ENCODE measurements around the gene RNF146.
"Not testable (repeated sequence)": the region's sequence is repeated elsewhere in the genome, so short reads cannot be mapped to it uniquely, and the experiment has no call there.

RNF146 gene, protein sequence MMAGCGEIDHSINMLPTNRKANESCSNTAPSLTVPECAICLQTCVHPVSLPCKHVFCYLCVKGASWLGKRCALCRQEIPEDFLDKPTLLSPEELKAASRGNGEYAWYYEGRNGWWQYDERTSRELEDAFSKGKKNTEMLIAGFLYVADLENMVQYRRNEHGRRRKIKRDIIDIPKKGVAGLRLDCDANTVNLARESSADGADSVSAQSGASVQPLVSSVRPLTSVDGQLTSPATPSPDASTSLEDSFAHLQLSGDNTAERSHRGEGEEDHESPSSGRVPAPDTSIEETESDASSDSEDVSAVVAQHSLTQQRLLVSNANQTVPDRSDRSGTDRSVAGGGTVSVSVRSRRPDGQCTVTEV

DNA sequence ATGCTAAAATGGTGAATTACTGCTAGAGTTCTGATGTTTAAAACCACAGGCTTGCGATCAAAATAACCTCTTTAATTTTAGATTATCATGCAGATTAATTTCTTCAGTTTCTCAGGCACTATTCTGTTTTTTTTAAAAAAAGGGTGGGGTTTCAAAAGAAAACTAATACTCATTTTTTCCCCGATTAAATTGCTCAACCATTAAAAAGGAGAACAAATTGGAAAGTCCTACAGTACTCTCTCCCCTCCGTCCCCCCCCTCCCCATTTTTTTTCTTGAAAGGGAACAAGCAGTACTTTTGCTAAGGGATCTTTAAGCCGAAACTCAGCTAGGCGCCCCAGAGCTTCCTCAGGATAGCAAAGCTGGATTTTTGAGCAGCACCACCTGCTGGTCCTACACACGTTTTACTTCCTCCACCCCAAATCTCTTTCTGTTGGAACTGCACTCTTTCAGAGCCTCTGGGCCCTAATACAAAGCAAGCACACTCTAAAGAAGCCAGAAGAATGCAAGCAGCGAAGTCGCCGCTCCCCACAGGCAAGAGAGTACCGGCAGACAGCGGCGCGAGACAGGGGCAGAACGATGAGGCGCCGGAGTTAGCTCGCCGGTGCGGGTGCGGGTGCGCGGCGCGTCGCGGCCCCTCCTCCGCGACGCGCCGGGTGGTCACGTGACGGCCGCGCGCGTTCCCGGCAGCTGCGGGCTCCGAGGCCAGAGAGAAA, at the start of gene RNF146:
TSS of gene RNF146 (plus strand) at position 687 of the 714 bp plus-strand sequence. CDS start 13,475 bp downstream, outside the sequence.
- DNase-seq: peak; percentile 95

DNA sequence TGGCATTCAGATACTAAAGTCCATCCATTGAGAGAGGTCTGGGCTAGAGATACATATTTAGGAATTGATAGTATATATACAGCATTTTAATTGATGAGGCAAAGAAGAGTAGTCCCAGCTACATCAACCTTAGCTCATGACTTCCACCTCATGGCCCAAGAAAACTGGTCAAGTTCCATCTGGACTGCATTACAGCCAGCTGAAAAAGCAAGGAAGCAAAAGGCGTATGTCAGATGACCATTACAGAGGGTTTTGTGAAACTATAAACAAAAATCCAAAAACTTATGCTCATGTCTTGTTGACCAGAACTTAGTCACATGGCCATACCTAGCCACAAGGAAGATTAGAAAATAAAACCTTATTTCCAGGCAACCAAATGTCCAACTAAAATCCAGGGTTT, 46.8 kb upstream of the RNF146 start:
- no peak for DNase-seq

DNA sequence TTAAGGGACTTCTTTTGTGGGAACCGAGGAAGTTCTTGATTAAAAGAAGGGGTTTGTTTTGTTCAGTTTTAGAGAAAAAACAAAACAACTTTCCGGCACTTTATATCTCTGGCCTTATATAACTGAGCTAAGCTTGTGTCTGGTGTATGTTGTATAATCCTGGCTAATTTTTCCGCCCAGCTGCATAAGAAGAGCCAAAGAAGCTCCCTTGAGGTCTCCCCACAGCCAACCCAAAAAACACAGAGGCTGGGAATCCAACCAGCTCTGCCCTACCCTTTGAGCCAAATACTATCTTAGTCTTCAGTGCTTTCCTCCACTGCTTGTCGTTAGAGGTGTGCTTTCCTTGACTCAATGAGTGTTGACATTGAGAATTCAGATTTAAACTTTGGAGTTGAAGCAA, 45.5 kb upstream of the RNF146 start:
- no peak for DNase-seq

DNA sequence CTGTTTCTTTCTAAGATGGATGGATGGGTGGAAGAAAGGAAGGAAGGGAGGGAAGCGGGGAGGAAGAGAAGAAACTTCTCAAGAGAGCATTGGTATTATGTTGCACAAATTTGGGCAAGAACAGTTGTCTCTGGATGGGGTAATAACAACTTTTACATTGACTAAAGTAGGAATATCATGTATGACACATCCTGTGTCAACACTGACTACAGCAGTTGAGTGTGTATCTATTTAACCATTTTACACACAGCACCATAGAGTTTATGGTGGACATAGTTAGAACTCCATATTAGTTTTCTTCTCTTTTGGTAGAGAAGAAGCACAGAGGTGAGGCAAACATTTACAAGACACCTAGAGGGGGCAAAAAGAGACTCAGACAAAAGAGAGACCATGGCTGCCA, 44.2 kb upstream of the RNF146 start:
- DNase-seq: no peak

DNA sequence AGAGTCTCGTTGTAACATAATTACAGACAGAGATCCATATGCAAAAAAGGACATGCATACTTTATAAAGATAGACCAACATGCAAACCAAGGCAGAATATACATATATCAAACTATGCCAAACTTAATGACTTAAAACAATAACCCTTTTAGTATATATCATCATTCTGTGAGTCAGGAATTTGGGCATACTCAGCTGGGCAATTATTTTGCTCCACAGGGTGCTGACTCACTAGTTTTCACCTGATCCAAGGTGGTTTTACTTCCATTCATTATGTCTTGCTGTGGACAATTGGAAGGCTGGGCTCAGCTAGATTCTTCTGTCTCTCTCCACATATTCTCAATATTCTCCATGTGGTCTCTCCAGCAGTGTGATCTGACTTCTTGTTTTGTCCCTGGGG, 41.2 kb upstream of the RNF146 start:
- DNase-seq: no peak

DNA sequence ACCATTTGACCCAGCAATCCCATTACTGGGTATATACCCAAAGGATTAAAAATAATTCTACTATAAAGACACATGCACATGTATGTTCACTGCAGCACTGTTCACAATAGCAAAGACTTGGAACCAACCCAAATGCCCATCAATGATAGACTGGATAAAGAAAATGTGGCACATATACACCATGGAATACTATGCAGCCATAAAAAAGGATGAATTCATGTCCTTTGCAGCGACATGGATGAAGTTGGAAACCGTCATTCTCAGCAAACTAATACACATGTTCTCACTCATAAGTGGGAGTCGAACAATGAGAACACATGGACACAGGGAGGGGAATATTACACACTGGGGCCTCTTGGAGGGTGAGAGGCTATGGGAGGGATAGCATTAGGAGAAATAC, 32.8 kb upstream of the RNF146 start:
- not testable (repeated sequence) for DNase-seq

DNA sequence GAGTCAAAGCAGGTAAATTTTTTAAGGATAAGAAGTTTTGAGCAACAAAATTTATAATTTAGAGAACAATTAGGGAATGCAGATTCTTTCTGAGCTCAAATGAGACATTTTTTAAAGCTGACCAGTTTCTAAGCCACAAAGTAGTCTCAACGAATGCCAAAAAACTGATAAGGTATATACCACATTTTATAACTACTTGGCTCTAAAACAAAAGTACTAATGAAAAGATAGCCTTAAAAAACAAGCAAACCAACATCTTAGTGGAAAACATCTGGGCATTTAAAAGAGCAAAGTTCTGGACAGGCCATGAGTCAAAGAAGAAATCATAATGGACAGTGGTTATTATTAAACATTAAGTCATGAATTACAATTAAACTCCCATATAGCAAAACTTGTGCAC, 23.2 kb upstream of the RNF146 start:
- no peak for DNase-seq

DNA sequence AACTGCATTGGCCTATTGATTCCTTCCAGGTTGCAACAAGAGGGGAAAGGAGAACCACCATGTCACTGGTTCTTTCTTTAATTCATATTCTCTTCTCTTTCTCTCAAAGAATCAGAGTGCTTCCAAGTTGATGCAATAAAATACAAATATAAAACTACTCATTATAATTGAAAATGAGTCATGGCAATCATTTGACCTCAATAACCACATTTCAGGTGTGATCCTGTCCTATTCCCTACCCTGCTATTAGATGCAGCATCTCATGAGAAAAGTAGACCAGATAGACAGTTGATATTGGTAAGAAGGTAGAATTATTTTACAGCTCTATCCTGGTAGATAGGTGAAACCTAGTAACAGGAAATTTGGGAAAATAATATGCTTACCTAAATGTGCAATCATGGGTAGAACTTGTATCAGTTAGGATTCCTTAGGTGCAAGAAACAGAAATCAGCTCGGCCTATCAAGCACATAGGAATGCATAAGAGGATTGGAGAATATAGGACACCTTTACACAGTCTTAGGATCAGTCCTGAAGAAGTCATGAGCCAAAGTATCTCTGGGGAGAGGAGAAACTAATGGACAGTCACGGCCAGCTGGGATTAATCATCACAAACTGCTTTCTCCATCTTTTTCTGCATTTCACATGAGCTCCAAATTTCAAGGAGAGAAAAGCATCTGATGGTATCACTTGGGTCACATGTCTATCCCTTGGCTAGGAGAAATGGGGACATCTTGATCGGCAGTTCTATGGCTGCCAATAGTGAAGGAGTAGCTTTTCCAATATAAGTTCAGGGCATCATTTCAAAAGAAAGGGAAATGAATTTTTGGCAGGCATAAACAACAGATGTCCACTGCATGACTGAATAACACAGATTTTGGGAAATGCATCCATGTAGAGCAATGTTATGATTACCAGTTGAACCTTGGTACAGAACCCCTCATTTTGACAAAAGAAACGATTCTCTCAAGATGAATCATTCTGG, 19.3 kb upstream of the RNF146 start:
- no peak for DNase-seq

DNA sequence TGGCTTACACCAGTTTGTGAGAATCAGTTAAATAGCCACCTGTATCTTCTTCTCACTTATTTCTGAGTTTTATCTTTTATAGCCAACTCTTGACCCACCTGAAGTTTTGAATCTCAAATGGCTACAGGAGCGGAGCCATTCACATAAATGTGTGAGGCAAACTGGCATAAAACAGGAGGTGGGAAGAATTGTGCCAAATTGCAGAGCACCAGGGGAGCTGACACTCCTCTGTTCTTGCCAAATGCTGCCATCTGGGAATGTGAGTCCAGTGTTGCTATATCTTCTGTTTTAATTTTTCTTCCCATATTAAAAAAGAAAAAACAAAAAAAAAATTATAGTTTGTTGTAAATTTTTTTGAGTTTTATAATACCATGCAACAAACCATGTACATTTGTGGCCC, 17.0 kb upstream of the RNF146 start:
- no peak for DNase-seq

DNA sequence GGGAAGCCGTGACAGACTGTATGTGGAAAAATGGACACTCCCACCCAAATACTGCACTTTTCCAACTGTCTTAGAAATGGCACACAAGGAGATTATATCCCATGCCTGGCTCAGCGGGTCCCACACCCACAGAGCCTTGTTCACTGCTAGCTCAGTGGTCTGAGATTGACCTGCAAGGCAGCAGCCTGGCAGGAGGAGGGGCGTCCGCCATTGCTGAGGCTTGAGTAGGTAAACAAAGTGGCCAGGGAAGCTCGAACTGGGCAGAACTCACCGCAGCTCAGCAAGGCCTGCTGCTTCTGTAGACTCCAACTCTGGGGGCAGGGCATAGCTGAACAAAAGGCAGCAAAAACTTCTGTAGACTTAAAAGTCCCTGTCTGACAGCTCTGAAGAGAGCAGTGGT, 11.4 kb upstream of the RNF146 start:
- DNase-seq: no peak

DNA sequence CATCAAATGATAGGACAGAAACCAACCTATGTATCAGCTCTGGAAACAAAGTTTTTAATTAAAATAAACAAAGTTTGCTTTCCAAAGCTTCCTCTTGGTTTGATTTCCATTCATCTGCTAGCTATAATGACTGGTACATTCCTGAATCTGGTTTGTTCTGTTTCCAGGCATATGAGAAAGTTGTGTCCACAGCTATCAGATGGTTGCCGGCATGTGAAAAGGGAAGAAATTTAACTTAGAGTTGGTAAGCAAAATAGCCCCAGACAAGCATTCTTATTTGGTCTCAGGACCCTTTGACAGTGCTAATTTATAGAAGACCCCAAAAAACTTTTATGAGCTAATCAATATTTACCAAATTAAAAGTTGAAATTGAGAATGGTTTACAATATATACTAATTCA, 3.8 kb upstream of the RNF146 start:
- DNase-seq: no peak

DNA sequence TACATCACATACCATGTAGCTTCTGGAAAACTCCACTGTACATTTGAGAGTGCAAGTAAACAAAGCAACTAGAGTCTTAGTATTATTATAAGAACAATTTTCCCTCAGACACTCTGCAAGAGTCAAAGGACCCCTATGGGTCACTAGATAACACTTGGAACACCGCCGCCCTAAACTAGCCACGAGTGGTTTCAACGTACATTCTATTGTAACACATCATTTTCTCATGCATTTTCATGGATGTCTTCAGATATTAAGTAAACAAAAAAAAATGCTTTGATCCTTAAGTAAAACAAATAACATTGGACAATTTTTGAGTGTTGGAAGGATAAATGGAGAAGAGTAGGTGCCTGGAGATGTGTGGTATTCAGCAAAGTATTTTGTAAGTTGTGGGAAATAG, 3.2 kb upstream of the RNF146 start:
- no peak for DNase-seq

DNA sequence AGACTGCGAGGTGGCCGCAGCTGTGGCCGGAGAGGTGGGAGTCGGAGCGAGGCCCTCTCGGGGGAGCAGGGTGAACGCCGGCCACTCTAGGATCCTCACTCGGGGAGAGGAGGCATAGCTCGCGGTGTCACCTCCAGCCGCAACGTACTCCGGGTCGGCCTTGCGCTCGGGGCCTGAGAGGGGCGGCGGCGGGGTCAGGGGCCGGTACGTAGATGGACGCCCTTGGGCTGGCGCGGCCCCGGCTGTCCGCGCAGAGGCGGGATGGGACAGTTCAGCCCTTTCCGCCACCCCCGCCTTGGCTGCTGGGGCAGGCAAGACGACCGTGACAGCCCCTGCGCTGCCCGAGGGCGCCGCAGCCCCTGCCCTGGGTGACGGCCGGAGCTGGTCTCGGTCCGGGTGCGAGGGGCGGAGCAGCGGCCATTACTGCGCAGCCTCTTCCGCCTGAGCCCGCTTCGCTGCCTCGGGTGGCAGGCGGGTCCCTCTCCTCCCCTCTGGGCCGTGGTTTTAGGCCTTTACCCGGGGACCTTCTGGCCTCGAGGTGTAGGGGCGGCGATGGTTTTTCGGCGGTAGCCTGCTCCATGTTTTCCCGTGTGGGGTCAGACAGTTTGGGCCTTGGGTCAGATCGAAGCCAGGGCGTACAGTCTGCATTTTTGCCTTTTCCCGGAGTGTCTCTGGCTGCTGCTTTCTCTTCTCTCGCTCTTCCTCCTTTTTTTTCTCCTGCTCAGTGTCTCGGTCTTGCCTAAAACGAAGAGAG, 405 bp downstream of the RNF146 start:
- peak; percentile 91 for DNase-seq

DNA sequence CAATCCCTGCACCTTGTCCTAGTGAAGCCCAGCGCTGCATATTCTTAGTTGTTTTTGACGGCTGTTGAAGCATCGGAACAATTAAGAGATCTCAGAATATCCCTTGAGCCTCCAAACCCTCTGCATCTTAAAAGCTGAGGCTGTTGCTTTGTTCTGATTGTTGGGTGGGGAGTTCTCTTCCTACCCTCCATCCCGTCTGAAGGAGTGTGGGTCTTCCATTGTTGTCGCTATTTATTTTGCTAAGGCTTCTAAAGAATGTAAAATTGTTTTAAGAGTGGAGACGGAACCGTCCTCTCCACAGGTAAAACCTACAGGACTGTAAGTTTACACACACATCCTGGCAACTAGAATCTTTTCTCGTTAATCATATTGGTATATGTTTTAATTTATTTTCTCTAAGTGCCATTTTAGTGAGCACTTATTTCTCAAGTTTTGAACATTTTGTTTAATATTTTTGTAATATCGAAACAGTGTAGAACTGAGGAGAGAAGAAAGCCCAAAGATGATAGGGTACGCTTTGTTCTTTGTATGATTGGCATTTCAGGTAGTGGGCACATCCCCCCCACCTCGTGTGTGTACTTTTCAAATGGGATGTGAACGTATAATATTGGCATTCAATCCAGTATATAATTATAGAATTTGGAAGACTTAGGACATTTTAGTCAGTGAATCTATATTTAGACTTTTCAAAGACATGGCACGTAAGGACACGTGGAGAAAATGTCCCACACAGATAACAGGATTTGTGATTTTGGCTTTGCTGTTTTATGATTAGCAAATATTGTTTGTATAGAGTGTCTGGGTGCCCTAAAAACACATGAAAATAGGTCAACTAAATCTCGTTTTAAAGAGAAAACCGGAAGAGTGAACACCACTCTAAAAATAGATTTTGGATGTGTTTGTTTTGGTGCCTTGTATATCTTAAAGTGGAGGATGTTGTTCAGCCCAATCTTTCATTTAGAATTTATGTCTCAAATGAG, 1.3 kb downstream of the RNF146 start:
- DNase-seq: no peak

DNA sequence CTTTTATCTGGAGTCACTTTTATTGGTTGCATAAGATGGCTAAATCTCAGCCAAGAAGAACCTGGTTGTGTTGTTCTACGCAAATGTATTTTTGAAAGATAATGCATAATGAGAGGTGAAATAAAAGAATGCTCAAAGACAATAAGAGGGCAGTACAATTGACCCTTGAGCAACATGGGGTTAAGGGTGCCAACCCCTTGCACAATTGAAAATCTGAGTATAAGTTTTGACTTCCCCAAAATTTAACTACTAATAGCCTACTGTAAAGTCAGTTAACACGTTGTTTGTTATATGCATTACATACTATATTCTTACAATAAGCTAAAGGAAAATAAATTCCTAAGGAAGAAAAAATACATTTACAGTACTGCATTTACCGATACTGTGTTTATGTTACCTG, 5.9 kb downstream of the RNF146 start:
- DNase-seq: no peak

DNA sequence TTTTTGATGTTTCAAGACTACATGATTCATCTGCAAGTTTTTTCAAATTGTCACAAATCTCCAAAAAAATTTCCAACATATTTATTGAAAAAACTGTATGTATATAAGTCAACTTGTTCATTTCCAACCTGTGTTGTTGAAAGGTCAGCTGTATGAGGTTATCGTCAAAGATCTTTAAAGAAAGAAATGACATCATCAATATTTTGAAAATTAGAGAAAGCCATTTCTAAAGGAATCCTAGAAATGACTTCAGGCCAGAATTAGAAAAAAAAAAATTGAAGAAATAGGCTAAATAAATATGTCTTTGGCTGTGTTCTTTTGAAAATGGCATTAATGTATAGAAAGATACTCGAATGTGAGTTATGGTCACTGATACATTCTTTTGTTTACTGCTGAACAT, 6.8 kb downstream of the RNF146 start:
- no peak for DNase-seq

DNA sequence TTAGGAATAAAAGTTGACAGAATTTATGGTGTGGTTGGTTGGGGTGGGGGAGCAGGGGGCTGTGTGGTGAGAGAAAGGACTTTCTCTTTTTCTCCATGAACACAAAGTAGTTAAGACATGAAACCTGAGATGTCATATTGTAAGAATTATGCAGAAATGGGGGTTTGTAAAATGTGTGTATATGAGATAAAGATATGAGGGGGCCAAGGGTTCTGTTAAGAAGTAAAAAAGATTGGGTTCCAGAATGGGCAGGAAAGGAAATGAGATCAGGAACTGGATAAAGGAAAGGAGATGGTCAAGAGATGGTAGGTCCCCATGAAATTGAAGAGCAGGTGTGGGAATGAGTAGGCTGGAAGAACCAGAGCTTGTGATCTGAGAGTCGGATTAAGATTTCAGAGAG, 9.7 kb downstream of the RNF146 start:
- no peak for DNase-seq

DNA sequence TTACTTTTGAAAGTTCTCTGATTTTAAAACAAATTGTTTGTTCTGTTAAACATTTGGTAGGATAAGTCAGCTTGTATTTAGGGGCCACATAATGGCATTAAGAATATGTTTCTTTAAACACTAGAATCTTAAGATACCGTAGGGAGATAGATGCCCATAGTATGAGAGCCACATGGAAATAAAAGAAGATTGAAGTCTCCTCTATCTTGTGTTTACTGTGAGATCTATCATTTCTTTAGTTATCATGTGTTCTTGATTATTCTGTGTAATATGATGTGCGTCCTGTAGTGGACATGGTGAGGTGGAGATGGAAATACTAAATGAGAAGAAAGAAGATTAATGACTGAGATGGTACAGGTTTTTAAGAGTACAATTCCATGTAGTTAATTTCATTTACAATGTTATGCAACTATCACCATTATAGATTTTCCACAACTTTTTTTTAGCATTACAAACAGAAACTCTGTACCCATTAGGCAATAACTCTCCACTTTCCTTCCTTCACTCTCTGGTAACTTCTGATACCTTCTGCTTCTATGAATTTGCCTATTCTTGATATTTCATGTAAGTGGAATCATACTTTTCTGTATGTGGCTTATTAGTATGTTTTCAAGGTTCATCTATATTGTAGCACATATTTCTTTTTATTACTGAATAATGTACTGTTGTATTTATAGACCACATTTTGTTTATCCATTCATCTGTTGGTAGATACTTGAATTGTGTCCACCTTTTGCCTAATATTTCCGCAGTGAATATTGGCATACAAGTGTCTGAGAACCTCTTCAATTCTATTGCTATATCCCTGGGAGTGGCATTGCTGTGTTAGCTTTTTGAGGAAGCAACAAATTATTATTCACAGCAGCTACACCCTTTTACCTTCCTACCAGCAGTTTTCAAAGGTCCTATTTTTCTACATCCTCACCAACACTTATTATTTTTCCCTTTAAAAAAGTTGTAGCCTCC, 11.5 kb downstream of the RNF146 start:
- no peak for DNase-seq

DNA sequence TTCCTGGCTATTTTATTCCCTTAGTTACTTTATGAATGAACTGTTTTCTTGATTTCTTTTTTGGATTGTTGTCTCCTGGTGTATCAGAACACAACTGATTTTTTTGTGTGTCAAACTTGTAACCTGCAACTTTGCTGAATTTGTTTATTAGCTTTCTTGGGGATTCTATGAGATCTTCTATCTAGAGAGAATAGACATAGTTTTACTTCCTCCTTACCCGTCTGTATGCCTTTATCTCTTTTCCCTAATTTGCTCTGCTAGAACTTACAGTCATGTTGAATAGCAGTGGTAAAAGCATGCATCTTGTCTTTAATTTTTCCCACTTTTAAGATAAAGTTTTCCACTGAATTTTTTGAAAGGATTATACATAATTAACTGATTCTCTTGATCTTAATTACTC, 13.2 kb downstream of the RNF146 start:
- no peak for DNase-seq

DNA sequence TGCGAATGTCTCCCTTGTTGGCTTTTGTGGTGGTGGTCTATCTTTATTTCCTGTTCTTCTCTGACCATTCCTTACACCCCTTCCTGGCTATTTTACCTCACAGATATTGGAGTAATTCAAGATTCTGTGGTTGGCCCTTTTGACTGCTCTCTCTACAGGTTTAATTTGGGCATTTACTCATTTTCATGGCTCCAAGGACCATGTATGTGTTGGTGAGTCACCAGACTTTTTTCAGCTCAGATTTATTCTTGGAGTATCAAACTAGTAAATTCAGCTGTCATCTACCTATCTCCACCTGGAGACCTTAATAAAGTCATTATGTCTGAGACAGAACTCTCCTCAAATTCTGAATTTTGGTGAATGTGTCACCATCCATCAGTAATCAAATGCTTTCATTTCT, 15.5 kb downstream of the RNF146 start:
- no peak for DNase-seq

Data from eye (tissue), 1 donor.